Jurkat, Clone E6-1 (cell line): ENCODE measurements around the gene TENT4B.

Source experiments
- DNase-seq: peaks from one replicate; pipeline ENCODE4 v3.0.0-alpha.2; 2011; ENCODE audit warnings: low read depth, low spot score
- H3K4me3 ChIP-seq: 2 replicates; pipeline ENCODE4 v1.5.1; 2011; ENCODE audit warnings: mild to moderate bottlenecking, low read length, control low read depth, moderate library complexity

TENT4B gene

GRCh38 chr16:50247906-50248608, 95.0 kb downstream of the TENT4B start:
- no peak overlapping the region for H3K4me3 ChIP-seq
- no peak for DNase-seq

DNA sequence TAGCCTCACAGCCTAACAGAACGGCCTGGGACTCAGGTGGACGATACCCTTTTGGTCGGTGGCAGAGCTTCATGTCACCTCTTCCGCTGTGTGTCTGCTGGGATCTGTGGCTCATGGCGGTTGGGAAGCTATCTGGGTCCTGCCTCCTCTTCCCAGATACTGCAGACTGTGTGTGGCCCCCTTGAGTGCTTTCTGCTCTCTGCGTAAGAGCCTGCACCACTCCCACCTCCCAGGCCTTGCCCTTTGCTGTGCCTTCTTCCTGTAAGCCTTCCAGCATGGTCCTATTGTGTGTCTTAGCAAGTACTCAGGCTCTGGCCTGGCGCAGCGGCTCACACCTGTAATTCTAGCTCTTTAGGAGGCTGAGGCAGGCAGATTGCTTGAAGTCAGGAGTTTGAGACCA, 95.7 kb downstream of the TENT4B start:
- DNase-seq: no peak
- no peak overlapping the region for H3K4me3 ChIP-seq

GRCh38 chr16:50251375-50252081, 98.4 kb downstream of the TENT4B start:
- H3K4me3 ChIP-seq: no peak overlapping the region
- no peak for DNase-seq

- H3K4me3 ChIP-seq: no peak overlapping the region
- DNase-seq: no peak
Observed at GRCh38 chr16:50252082-50252611, 99.0 kb downstream of the TENT4B start.

GRCh38 chr16:50252874-50253513, 99.9 kb downstream of the TENT4B start:
- H3K4me3 ChIP-seq: no peak overlapping the region
- no peak for DNase-seq

DNA sequence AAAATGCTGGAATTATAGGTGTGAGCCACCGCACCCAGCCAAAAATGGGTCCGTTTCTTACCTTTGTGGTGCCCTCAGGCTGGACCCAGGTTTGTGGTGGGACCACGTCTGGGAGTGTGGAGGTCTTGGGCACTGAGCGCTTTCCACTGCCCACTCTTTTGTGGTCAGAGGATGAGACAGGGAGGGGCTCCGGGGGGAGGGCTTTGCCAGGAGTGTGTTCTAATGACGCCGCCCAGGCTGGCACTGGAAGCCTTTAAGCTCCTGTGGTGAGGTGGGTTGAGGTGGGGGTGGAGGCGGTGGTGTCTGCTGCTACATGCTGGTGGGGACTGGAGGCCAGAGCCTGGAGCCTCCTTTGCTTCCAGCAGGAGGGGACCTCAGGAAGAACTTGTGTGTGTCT, 100.4 kb downstream of the TENT4B start:
- no peak for DNase-seq
- H3K4me3 ChIP-seq: no peak overlapping the region

DNA sequence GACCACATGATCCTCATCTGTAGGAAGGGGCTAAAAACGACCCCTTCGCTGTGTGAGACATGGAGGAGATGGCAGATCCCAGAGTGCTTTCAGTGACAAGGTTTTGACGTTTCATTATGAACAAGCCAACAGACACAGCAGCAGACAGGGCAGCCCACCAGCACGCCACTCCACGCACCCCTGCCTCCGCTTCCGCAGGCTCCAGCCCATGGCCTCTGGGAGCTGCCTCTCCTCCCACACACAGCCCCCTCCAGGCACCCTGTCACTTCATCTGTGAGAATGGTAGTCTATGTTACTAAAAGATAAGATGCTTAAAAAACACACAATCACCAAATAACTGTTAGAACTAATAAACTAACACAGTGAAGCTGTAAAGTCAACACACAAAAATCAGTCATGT, 101.0 kb downstream of the TENT4B start:
- no peak overlapping the region for H3K4me3 ChIP-seq
- no peak for DNase-seq

DNA sequence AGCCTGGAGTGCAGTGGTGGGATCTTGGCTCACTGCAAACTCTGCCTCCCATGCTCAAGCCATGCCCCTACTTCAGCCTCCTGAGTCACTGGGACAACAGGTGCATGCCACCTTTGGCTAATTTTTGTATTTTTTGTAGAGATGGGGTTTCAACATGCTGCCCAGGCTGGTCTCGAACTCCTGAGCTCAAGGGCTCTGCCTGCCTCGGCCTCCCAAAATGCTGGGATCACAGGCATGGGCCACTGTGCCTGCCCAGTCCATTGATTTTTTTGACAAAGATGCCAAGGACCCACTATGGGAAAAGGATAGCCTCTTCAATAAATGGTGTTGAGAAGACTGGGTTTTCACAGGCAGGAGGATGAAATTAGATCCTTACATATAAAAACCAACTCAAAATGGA, 102.4 kb downstream of the TENT4B start:
- no peak overlapping the region for H3K4me3 ChIP-seq
- DNase-seq: no peak

DNA sequence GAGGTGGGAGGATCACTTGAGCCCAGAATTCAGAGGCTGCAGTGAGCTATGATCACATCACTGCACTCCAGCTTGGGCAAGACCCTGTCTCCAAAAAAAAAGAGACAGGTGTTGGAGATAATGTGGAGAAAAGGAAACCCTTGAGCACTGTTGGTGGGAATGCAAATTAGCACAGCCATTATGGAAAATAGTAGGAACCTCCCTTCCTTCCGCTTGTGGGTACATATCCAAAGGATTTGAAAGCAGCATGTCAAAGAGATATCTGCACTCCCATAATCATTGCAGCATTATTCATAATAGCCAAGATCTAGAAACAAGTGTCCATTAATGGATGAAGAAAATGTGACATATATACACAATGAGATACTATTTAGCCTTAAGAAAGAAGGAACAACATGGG, 103.5 kb downstream of the TENT4B start:
- H3K4me3 ChIP-seq: no peak overlapping the region
- DNase-seq: no peak

GRCh38 chr16:50257876-50258275, 104.8 kb downstream of the TENT4B start:
- H3K4me3 ChIP-seq: no peak overlapping the region

DNA sequence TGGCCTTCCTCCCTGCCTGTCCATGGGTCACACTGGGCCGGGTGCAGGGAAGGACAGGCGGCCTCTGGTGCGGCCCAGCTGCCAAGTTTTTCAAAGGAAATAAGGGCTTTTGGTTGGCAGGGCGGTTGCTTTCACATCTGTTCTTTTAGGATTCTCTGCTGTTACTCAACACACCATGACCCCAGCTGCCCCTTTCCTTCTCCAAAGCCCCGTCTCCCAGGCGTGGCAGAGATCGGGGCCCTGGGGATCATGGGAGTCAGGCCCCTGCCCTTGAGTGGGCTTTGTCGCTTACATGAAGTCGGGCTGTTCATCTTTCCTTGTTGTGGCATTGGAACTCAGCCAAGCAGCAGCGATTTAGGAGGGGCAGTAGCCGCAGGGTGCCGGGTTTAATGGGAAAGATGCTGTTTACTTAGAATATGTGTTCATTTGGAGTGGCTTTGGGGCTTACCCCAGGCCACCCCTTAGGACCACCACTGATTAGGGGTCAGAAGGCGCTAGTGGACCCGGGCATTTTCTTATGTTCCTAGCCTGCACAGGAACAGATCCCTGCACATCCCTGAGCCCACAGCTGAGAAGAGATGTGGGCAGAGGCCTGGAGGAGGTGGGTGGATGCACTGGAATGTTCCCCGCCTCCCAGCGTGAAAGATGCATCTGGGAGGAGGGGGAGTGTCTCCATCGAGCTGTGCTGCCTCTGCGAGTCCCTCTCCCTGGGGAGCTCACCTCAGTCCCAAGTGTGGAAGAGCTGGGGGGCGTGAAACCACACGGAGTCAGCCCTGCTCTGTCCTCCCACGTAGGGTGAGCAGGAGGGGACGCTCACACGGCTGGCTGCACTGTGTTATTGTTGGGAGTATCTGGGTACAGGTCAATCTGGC, 106.5 kb downstream of the TENT4B start:
- no peak overlapping the region for H3K4me3 ChIP-seq
- no peak for DNase-seq

More at GRCh38 chr16:50257876-50258275, 104.8 kb downstream of the TENT4B start:
- no peak for DNase-seq

- no peak for DNase-seq
- H3K4me3 ChIP-seq: no peak overlapping the region
Observed at GRCh38 chr16:50260206-50261159, 107.4 kb downstream of the TENT4B start.

DNA sequence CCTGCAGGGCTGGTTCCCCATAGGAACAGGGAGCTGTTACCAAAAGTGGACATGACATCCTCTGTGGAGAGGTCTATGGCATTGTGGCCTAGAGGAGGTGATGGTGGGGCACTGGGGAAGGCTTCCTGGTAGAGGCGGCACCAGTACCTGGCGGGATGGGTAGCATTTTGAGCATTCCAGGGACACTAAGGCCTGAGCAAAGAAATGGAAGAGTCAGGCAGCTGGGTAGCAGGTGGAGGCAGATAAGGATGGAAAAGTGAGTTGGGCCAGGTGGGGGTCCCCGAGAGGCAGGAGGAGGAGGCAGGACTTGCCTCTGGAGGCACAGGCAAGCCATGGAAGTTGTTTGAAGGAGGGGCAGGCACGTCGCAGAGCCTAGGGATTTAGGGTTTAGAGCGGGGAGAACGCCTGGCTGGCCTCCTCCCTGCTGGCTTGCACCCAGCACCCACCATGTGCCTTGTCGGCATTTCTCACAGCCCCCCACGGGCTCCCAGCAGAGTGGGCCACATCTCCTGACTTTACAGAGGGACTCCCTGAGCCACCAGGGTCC, 108.1 kb downstream of the TENT4B start:
- DNase-seq: no peak
- no peak overlapping the region for H3K4me3 ChIP-seq

DNA sequence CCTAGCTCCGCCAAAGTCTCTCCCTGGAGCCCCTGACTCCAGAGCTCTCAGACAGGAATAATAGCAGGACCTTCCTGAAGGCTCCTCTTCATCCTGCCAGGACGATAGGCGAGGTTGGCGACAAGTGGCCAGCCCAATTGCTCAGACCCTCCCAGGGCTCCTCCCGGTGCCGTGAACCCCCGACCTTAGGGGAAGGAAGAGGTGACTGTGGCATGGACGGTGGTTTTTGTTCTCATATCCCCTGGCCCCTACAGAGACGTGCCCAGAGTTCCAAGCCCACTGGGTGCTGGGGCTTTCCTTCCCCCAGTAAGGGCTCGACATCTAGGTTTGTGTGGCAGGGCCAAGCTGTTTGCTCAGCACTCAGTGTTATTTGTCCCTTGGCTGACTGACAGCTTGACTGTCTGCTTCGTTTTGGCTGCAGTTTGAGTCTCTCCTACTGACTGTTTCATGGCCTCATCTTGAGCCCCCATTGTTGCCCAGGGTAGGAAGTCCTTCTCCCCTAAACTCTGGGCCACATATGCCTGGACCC, 108.7 kb downstream of the TENT4B start:
- H3K4me3 ChIP-seq: no peak overlapping the region
- no peak for DNase-seq

- no peak for DNase-seq
- H3K4me3 ChIP-seq: no peak overlapping the region
Observed at GRCh38 chr16:50263060-50263909, 110.2 kb downstream of the TENT4B start.

DNA sequence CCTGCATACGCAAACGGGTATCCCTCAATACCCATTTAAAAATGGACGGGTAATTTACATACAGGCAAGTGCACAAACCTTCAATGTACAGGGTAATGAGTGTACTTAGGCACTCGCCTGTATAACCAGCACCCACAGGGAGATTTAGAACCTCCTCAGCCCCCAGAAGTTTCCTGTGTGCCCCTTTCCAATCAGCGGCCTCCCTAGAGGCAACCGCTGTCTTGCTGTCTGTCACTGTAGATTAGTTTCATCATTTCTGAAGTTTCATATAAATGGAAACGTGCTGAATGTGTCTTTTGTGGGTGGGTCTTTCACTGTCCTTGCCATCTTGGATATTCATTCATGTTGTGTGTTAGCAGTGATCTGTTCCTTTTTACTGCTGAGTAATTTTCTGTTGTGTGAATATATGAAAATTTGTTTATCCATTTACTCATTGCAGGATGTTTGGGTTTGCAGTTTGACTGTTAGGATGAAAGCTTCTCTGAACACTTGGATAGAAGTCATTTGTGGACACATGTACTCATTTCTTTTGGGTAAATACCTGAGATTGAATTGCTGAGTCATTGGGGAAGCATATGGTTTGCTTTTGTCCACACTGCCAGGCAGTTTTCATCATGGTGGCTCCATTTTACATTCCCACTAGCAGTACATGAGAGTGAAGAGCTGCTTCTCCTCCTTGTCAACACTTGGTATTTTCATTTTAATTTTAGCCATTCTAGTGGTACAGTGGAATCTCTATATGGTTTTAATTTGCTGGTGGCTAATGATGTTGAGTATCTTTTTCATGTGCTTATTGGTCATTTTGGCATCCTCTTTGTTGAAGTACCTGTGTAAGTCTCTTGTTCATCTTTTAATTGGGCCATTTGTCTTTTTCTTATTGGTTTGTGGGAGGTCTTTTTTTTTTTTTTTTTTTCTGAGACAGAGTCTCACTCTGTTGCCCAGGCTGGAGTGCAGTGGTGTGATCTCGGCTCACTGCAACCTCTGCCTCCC, 111.1 kb downstream of the TENT4B start:
- H3K4me3 ChIP-seq: no peak overlapping the region
- no peak for DNase-seq
